OCI-M2 (cell line): Measurements from ENCODE around the gene FLNC.

ENCODE experiments used
- DNase-seq: peaks from one replicate; lab custom pipeline; 2025; ENCODE audit not compliant: unreplicated experiment; lab: John Stamatoyannopoulos, UW

Gene FLNC

GRCh38 chr7:128891110-128891941 is 61.1 kb downstream of the FLNC start:
- no peak for DNase-seq

GRCh38 chr7:128891942-128892269 is 61.7 kb downstream of the FLNC start:
- DNase-seq, result no peak

- DNase-seq, result no peak
Observed at GRCh38 chr7:128892521-128893250, 62.5 kb downstream of the FLNC start.

- DNase-seq, result no peak
Observed at GRCh38 chr7:128893251-128894100, 63.3 kb downstream of the FLNC start.

GRCh38 chr7:128894101-128894440 is 63.9 kb downstream of the FLNC start:
- DNase-seq, result no peak

- DNase-seq, result no peak
Observed at GRCh38 chr7:128895320-128895719, 65.1 kb downstream of the FLNC start.

GRCh38 chr7:128899392-128899791 is 69.2 kb downstream of the FLNC start:
- no peak for DNase-seq

GRCh38 chr7:128900237-128900636 is 70.0 kb downstream of the FLNC start:
- no peak for DNase-seq

- DNase-seq, result no peak
Observed at GRCh38 chr7:128902761-128903585, 72.8 kb downstream of the FLNC start.

GRCh38 chr7:128903621-128904361 is 73.6 kb downstream of the FLNC start:
- no peak for DNase-seq

GRCh38 chr7:128904381-128905197 is 74.4 kb downstream of the FLNC start:
- DNase-seq, result no peak

GRCh38 chr7:128906001-128906765 is 76.0 kb downstream of the FLNC start:
- DNase-seq, result no peak

GRCh38 chr7:128906766-128907559 is 76.8 kb downstream of the FLNC start:
- DNase-seq, result no peak
